Smooth muscle cell (in vitro differentiated cells): ENCODE results near the gene TMC5. TPM values are rescaled to one million over a fixed set of nuclear protein-coding genes. Genes with fewer than 3 reads are reported as not detected.

ENCODE experiments used
- DNase-seq: peaks from one replicate; lab custom pipeline; 2025; ENCODE audit not compliant: unreplicated experiment; lab: John Stamatoyannopoulos, UW
- H2AFZ ChIP-seq: fragments of 200-600 bp; sonication (generic); 2 replicates; pipeline ENCODE4 v1.6.0; 2016; ENCODE audit warnings: antibody characterized with exemption, low read depth, mild to moderate bottlenecking
- H3F3A ChIP-seq: fragments of 200-600 bp; sonication (generic); 2 replicates; pipeline ENCODE4 v1.6.0; 2017; ENCODE audit warnings: antibody characterized with exemption, low read depth
- H3K27ac ChIP-seq: fragments of 200-600 bp; sonication (generic); 2 replicates; pipeline ENCODE4 v1.5.1; 2016; ENCODE audit warnings: low read depth, mild to moderate bottlenecking
- H3K27me3 ChIP-seq: fragments of 200-600 bp; sonication (generic); 2 replicates; pipeline ENCODE4 v1.6.1; 2016; ENCODE audit warnings: low read depth, mild to moderate bottlenecking
- H3K36me3 ChIP-seq: fragments of 200-600 bp; sonication (generic); 2 replicates; pipeline ENCODE4 v1.5.1; 2016; ENCODE audit warnings: low read depth
- H3K4me1 ChIP-seq: fragments of 200-600 bp; sonication (generic); 2 replicates; pipeline ENCODE4 v1.5.1; 2016; ENCODE audit warnings: low read depth
- H3K4me2 ChIP-seq: fragments of 200-600 bp; sonication (generic); 2 replicates; pipeline ENCODE4 v1.6.0; 2016; ENCODE audit warnings: mild to moderate bottlenecking
- H3K4me3 ChIP-seq: fragments of 200-600 bp; sonication (generic); 2 replicates; pipeline ENCODE4 v1.5.1; 2016; ENCODE audit warnings: mild to moderate bottlenecking
- H3K79me2 ChIP-seq: fragments of 200-600 bp; sonication (generic); 2 replicates; pipeline ENCODE4 v1.6.0; 2016; ENCODE audit warnings: low read depth, mild to moderate bottlenecking
- H3K9ac ChIP-seq: fragments of 200-600 bp; sonication (generic); 2 replicates; pipeline ENCODE4 v1.6.0; 2016; ENCODE audit warnings: low read depth
- H3K9me3 ChIP-seq: fragments of 200-600 bp; sonication (generic); replicated peaks from 2 replicates; pipeline ENCODE4 v1.5.1; 2016; ENCODE audit warnings: low read depth
- H4K20me1 ChIP-seq: fragments of 200-600 bp; sonication (generic); 2 replicates; pipeline ENCODE4 v1.6.0; 2016; ENCODE audit warnings: low read depth
- WGBS: methylation state at CpG from one replicate; pipeline ENCODE4 v1.1.7; 2016; ENCODE audit warnings: low lambda C conversion rate; 5-methylcytosine and 5-hydroxymethylcytosine counted together
- polyA plus RNA-seq: library from polyadenylated mRNA; unstranded; fragments of >200 nt; fragmentation: Nextera tagmentation; extraction: Ambion mirVana; gene quantifications from 2 replicates; pipeline ENCODE4 v1.2.1, GENCODE V29; 2016
- total RNA-seq: library from RNA; depleted of rRNA; stranded (reverse); fragments of >200 nt; gene quantifications from 2 replicates; pipeline ENCODE4 v1.2.3, GENCODE V29; 2014
- TF ChIP-seq, protein P1 (sequence below): fragments of 200-600 bp; sonication (generic); IDR thresholded peaks from 2 replicates; pipeline ENCODE4 v1.5.1; 2017; ENCODE audit warnings: borderline replicate concordance, mild to moderate bottlenecking, antibody characterized with exemption; ENCODE audit not compliant: insufficient read depth, poor library complexity, severe bottlenecking

TMC5 gene
- total and polyA plus RNA-seq, 2 experiments from 2014 or later = 0.18 TPM; not detected in 1

DNA sequence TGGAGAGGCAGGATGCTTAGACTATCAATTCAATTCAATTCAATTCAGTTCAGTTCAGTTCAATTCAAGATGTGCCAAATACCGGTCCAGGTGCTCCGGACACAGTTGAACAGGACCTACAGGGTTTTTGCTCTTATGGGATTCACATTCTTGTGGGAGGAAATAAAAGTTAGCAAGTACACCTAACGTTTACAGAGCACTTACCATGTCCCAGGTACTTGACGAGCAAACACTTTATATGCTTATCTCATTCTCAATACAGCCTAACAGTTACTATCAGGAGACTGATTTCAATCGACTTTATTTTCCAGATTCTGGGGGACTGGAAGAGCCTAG, 104.7 kb downstream of the TMC5 start:
- peaks cover 11% of the 10 kb centered on the region for H3K4me1 ChIP-seq
- H3K9me3 ChIP-seq = no peaks in the 10 kb centered on the region
- TF ChIP-seq, protein P1, sequence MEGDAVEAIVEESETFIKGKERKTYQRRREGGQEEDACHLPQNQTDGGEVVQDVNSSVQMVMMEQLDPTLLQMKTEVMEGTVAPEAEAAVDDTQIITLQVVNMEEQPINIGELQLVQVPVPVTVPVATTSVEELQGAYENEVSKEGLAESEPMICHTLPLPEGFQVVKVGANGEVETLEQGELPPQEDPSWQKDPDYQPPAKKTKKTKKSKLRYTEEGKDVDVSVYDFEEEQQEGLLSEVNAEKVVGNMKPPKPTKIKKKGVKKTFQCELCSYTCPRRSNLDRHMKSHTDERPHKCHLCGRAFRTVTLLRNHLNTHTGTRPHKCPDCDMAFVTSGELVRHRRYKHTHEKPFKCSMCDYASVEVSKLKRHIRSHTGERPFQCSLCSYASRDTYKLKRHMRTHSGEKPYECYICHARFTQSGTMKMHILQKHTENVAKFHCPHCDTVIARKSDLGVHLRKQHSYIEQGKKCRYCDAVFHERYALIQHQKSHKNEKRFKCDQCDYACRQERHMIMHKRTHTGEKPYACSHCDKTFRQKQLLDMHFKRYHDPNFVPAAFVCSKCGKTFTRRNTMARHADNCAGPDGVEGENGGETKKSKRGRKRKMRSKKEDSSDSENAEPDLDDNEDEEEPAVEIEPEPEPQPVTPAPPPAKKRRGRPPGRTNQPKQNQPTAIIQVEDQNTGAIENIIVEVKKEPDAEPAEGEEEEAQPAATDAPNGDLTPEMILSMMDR = no peak
- H3K27ac ChIP-seq = peak overlapping the region; percentile 77
- H3K4me2 ChIP-seq = peak overlapping the region; percentile 85
- DNase-seq = no peak
- H4K20me1 ChIP-seq = peaks cover 14% of the 10 kb centered on the region
- H2AFZ ChIP-seq = peak overlapping the region; percentile 54
- H3K27me3 ChIP-seq = no peaks in the 10 kb centered on the region
- WGBS = 42% methylated on average over 5 of the region's 5 CpGs
- H3K4me3 ChIP-seq = peak overlapping the region; percentile 86
- peaks cover 24% of the 10 kb centered on the region for H3K79me2 ChIP-seq
- H3K36me3 ChIP-seq = no peaks in the 10 kb centered on the region
- H3F3A ChIP-seq = peaks cover 12% of the 10 kb centered on the region
- H3K9ac ChIP-seq = no peak overlapping the region

DNA sequence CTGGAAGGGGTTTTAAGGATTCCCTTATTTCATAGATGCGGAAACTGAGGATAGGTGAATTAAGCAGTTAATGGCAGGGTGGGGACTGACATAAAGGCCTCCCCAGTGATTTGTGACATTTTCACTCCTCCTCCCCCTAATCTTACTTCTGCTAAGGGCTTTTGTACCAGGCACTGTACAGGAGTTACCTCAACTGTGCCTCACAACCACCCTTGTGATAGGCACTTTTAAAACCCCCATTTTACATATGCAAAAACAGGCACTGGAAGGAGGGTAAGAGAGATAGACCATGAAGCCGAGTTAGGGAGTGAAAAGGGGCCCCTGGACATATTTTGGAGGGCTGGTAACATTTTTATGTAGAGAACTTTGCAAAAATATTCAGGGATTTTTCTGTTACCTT, 105.1 kb downstream of the TMC5 start:
- WGBS = 81% methylated on average over 2 of the region's 2 CpGs
- H3K4me2 ChIP-seq = no peak overlapping the region
- H3K9ac ChIP-seq = no peak overlapping the region
- H3K79me2 ChIP-seq = peaks cover 24% of the 10 kb centered on the region
- H3F3A ChIP-seq = peaks cover 12% of the 10 kb centered on the region
- no peak overlapping the region for H2AFZ ChIP-seq
- H3K27me3 ChIP-seq = no peaks in the 10 kb centered on the region
- H3K4me1 ChIP-seq = peaks cover 11% of the 10 kb centered on the region
- H3K4me3 ChIP-seq = no peak overlapping the region
- H3K9me3 ChIP-seq = no peaks in the 10 kb centered on the region
- H4K20me1 ChIP-seq = peaks cover 14% of the 10 kb centered on the region
- DNase-seq = no peak
- H3K36me3 ChIP-seq = no peaks in the 10 kb centered on the region
- TF ChIP-seq, protein P1 = no peak
- no peak overlapping the region for H3K27ac ChIP-seq

DNA sequence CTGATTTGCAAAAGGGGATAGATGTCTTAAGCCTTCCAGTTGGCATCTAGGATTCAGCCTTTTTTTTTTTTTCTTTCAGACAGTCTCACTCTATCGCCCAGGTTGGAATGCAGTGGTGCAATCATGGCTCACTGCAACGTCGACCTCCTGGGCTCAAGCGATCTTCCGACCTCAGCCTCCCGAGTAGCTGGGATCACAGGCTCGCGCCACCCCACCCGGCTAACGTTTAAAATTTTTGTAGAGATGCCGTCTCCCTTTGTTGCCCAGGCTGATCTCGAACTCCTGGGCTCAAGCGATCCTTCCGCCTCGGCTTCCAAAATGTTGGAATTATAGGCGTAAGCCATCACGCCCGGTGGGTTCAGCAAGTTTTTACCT, 105.5 kb downstream of the TMC5 start:
- Histone ChIP-seq H3F3A (peaks cover 12% of the 10 kb centered on the region), H3K27me3 (no peaks in the 10 kb centered on the region), H3K27ac (no peak overlapping the region), H2AFZ (peak overlapping the region; percentile 45), H4K20me1 (peaks cover 13% of the 10 kb centered on the region), H3K4me2 (peak overlapping the region; percentile 95), H3K79me2 (peaks cover 21% of the 10 kb centered on the region), H3K4me1 (peaks cover 11% of the 10 kb centered on the region), H3K36me3 (peaks cover 3% of the 10 kb centered on the region), H3K9ac (no peak overlapping the region), H3K4me3 (peak overlapping the region; percentile 87), H3K9me3 (no peaks in the 10 kb centered on the region)
- WGBS = 81% methylated on average over 18 of the region's 18 CpGs
- TF ChIP-seq, protein P1 = no peak
- DNase-seq = no peak

DNA sequence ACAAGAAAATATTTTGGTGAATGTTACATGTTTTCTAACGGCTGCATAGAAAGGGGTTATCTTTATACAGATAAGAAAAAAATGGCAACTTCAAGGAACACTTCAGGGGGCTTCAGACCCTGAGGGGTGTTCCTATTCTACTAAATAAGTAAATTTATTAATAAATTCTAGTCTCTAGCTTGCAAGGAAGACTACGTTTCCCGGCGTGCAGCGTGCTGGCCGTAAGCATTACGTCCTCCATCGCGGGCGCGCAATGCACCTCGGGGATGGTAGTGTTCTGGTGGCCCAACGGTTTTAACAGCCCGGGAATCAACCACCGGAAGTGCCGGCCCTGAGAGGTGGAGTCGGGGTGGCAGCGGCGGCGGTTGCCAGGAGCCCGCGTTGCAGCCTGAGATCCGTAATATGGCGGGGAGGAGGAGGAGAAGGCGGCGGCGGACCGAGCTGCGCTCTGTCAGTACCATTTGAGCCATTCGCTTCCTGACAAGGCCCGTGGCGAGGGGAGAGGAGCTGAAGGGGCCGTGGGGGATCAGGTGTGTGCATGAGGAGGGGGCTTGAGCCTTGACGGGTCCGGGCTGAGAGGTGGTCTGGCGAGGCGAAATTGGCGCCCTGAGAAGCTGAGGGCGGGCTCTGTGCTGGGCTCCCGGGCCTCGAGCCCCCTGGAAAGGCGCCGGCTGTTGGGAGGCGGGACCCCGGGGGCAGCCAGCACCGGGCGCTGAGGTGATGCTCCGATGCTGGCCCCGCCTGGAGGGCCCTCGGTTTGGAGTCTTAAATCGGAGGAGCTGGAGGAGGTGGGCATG, 106.1 kb downstream of the TMC5 start, which contains the start of gene CCP110:
CCP110 (plus strand) TSS at position 384 of the 797 bp plus-strand sequence. CDS start 3,940 bp downstream, outside the sequence.
- Histone ChIP-seq H3K27me3 (no peaks in the 10 kb centered on the region), H3F3A (peaks cover 12% of the 10 kb centered on the region), H3K79me2 (peaks cover 16% of the 10 kb centered on the region), H3K9me3 (no peaks in the 10 kb centered on the region), H3K36me3 (peaks cover 6% of the 10 kb centered on the region), H3K27ac (peak within 1 kb of the TSS; percentile 5), H2AFZ (peak within 1 kb of the TSS; percentile 85), H3K9ac (peak within 1 kb of the TSS; percentile 52), H4K20me1 (peaks cover 9% of the 10 kb centered on the region), H3K4me2 (peak within 1 kb of the TSS; percentile 95), H3K4me1 (peaks cover 11% of the 10 kb centered on the region), H3K4me3 (peak within 1 kb of the TSS; percentile 87)
- TF ChIP-seq, protein P1 = no peak
- 2% methylated on average over 48 of the region's 51 CpGs for WGBS
- DNase-seq = peak; percentile 74
